Endothelial cell of umbilical vein (primary cell): ENCODE results near the gene CAP2. TPM values are rescaled to one million over a fixed set of nuclear protein-coding genes. Genes with fewer than 3 reads are reported as not detected.

Source experiments
- BruUV-seq: library from RNA; stranded (reverse); fragments of 400-500 nt; replicated peaks from 2 replicates; lab custom pipeline; 2021; lab: Mats Ljungman, UMichigan
- CTCF ChIA-PET: fragments of 300-600, 350-600 bp; sonication (Branson Sonifier 250); formaldehyde crosslinking; loops from one replicate; lab custom pipeline; 2021; ENCODE audit warnings: antibody characterized with exemption, inconsistent platforms; lab: Charles Lee
- POLR2A ChIA-PET: fragments of 300-600, 350-600 bp; sonication (Branson Sonifier 250); formaldehyde crosslinking; loops from one replicate; lab custom pipeline; 2021; ENCODE audit warnings: antibody characterized with exemption, inconsistent platforms; lab: Charles Lee
- DNase-seq: peaks from one replicate; pipeline ENCODE4 v3.0.0-alpha.2; 2011; ENCODE audit warnings: low read depth, low spot score
- FAIRE-seq: peaks from 2 replicates; lab custom pipeline; 2011; peaks lifted over from hg19 to GRCh38; lab: Jason Lieb, UNC
- H2AFZ ChIP-seq: 2 replicates; pipeline ENCODE4 v1.6.0; 2012; ENCODE audit warnings: low read depth, low read length, control low read depth, inconsistent platforms
- H3K27ac ChIP-seq: 2 replicates; pipeline ENCODE4 v1.5.1; 2011; ENCODE audit warnings: low read depth, mild to moderate bottlenecking, control low read depth, low read length, moderate library complexity; ENCODE audit not compliant: insufficient read depth
- H3K27me3 ChIP-seq, 2 experiments: 2 replicates each; pipeline versions ENCODE4 v1.6.0 to v1.6.1; 2011; ENCODE audit warnings: low read length in 2 of 2, mixed read lengths in 1 of 2; ENCODE audit not compliant: control insufficient read depth in 2 of 2, insufficient read depth in 2 of 2
- H3K36me3 ChIP-seq, 2 experiments: 2 replicates in 1 of 2; 3 replicates in 1 of 2; pipeline ENCODE4 v1.5.1; 2011; ENCODE audit warnings: low read length in 2 of 2, mild to moderate bottlenecking in 1 of 2, moderate library complexity in 1 of 2; ENCODE audit not compliant: control insufficient read depth in 2 of 2, insufficient read depth in 2 of 2; ENCODE audit errors: extremely low read depth in 1 of 2
- H3K4me1 ChIP-seq: 3 replicates; pipeline ENCODE4 v1.5.1; 2011; ENCODE audit warnings: mild to moderate bottlenecking, low read length; ENCODE audit not compliant: control insufficient read depth, insufficient read depth; ENCODE audit errors: extremely low read depth
- H3K4me2 ChIP-seq: 2 replicates; pipeline ENCODE4 v1.6.1; 2011; ENCODE audit warnings: low read length, control low read depth, mixed read lengths; ENCODE audit not compliant: insufficient read depth
- H3K4me3 ChIP-seq, 3 experiments: fragments of 200-600 bp in 1 of 3; sonication (generic), shearing (Covaris generic) in 1 of 3; replicated peaks in 1 of 3; 2 replicates each; pipeline ENCODE4 v1.5.1; 2011 to 2016; ENCODE audit warnings: control low read depth in 3 of 3, low read length in 3 of 3, mild to moderate bottlenecking in 2 of 3, inconsistent platforms in 1 of 3, low read depth in 1 of 3, moderate library complexity in 1 of 3; ENCODE audit not compliant: insufficient read depth in 1 of 3
- H3K79me2 ChIP-seq: 2 replicates; pipeline ENCODE4 v1.6.0; 2012; ENCODE audit warnings: low read length, inconsistent platforms; ENCODE audit not compliant: control insufficient read depth, insufficient read depth
- H3K9ac ChIP-seq: replicated peaks from 2 replicates; pipeline ENCODE3; 2011; ENCODE audit warnings: low read length, control low read depth; ENCODE audit not compliant: insufficient read depth; ENCODE audit errors: extremely low read depth
- H3K9me1 ChIP-seq: replicated peaks from 3 replicates; pipeline ENCODE4 v1.6.0; 2011; ENCODE audit warnings: mild to moderate bottlenecking, low read length; ENCODE audit not compliant: control insufficient read depth, insufficient read depth; ENCODE audit errors: extremely low read depth
- H3K9me3 ChIP-seq: replicated peaks from 2 replicates; pipeline ENCODE4 v1.5.1; 2012; ENCODE audit warnings: low read length, inconsistent platforms; ENCODE audit not compliant: control insufficient read depth, insufficient read depth
- H4K20me1 ChIP-seq: replicated peaks from 2 replicates; pipeline ENCODE3; 2011; ENCODE audit warnings: mild to moderate bottlenecking, low read length; ENCODE audit not compliant: control insufficient read depth, insufficient read depth; ENCODE audit errors: extremely low read depth
- CTCF ChIP-seq, 2 donors: IDR thresholded peaks; 1 replicate in 1 of 2; 2 replicates in 1 of 2; pipeline ENCODE4 v1.5.1; 2011; ENCODE audit warnings: low read length in 2 of 2, mild to moderate bottlenecking in 2 of 2, moderate library complexity in 2 of 2, control low read depth in 1 of 2, inconsistent platforms in 1 of 2, low read depth in 1 of 2; ENCODE audit not compliant: insufficient read depth in 1 of 2; ENCODE audit errors: extremely low read depth in 1 of 2
- EZH2 ChIP-seq: IDR thresholded peaks from 2 replicates; pipeline ENCODE4 v1.6.1; 2012; ENCODE audit warnings: borderline replicate concordance, low read depth, mild to moderate bottlenecking, moderate library complexity, low read length, inconsistent platforms; ENCODE audit not compliant: severe bottlenecking
- FOS ChIP-seq: IDR thresholded peaks from 2 replicates; pipeline ENCODE4 v1.6.1; 2011; ENCODE audit warnings: mild to moderate bottlenecking, low read length, moderate library complexity, borderline replicate concordance; ENCODE audit not compliant: insufficient read depth
- MAX ChIP-seq: IDR thresholded peaks from 2 replicates; pipeline ENCODE4 v1.6.1; 2011; ENCODE audit not compliant: insufficient read depth, insufficient read length
- MYC ChIP-seq: IDR thresholded peaks from one replicate; pipeline ENCODE4 v1.6.1; 2011; ENCODE audit warnings: mild to moderate bottlenecking, low read depth, low read length
- POLR2A ChIP-seq: IDR thresholded peaks from 2 replicates; pipeline ENCODE4 v1.6.1; 2012; ENCODE audit warnings: low read depth, mild to moderate bottlenecking, control low read depth, low read length
- POLR2AphosphoS5 ChIP-seq: IDR thresholded peaks from 2 replicates; pipeline ENCODE4 v1.6.1; 2012; ENCODE audit warnings: low read depth, mild to moderate bottlenecking, control low read depth, low read length, moderate library complexity; ENCODE audit not compliant: insufficient read depth
- dilution Hi-C: fragments of 300-500 bp; cut with MboI; formaldehyde crosslinking; loops from one replicate; pipeline ENCODE4 v1.15.0; 2019; ENCODE audit warnings: low sequenced_read_pairs; ENCODE audit not compliant: extremely low pct_ligation_motif_present
- intact Hi-C: fragments of 100-400 bp; cut with micrococcal nuclease; formaldehyde crosslinking; loops from one replicate; pipeline ENCODE4 v1.10.0; 2022
- polyA plus RNA-seq, 4 experiments: library from polyadenylated mRNA; depleted of rRNA in 3 of 4; stranded (reverse) in 3 of 4; unstranded in 1 of 4; fragments of >200 nt; gene quantifications; 2 replicates each; pipeline versions ENCODE4 v1.2.1 to v1.2.3, GENCODE V29; 2011 to 2012; ENCODE audit warnings: missing spikeins in 1 of 4
- small RNA-seq: library from RNA; depleted of rRNA; stranded (forward); fragments of <200 nt; gene quantifications from one replicate; pipeline ENCODE3, GENCODE V24; 2012; ENCODE audit warnings: low replicate concordance, low read depth; ENCODE audit not compliant: insufficient read depth, insufficient read length
- total RNA-seq: library from RNA; stranded (reverse); gene quantifications from 2 replicates; pipeline ENCODE4 v1.2.3, GENCODE V29; 2021

CAP2 gene
- total and polyA plus RNA-seq, 2 donors (not counting 3 experiments of a cell fraction or from before 2014, with no cell fraction given), result 12.2 to 21.3 TPM

- H3K9me3 ChIP-seq, result no peaks in the 10 kb centered on the region
- no peaks in the 10 kb centered on the region for H3K36me3 ChIP-seq
- dilution Hi-C loops (no loop called here), intact Hi-C loops (no loop called here)
- H4K20me1 ChIP-seq, result no peaks in the 10 kb centered on the region
- H3K4me1 ChIP-seq, result no peaks in the 10 kb centered on the region
- H3K9me1 ChIP-seq, result no peaks in the 10 kb centered on the region
- DNase-seq (no peak), FAIRE-seq (no peak)
- POLR2A ChIA-PET, result no interaction called here
- CTCF ChIA-PET, result interaction anchor here (1.0 kb wide), 1 partner anchor 23 kb away, joined by 4 read pairs; no protein-coding TSS in a partner anchor
- BruUV-seq, result no TSS peak
- H3K4me2 ChIP-seq, result no peak overlapping the region
- no peak overlapping the region for H3K4me3 ChIP-seq
- no peaks in the 10 kb centered on the region for H3K27me3 ChIP-seq
- H2AFZ ChIP-seq, result no peak overlapping the region
- TF ChIP-seq POLR2AphosphoS5 (no peak), MAX (no peak), EZH2 (no peak), POLR2A (no peak), MYC (no peak), CTCF (IDR thresholded peaks at IDR 0.05; ENCODE audit: extremely low read depth in 1 of 2, insufficient read depth in 1 of 2, low read depth in 1 of 2, low read length in 2 of 2) (no peak), FOS (no peak)
- H3K79me2 ChIP-seq, result no peaks in the 10 kb centered on the region
- H3K9ac ChIP-seq, result no peak overlapping the region
- H3K27ac ChIP-seq, result no peak overlapping the region
Measured at GRCh38 chr6:17606606-17607005, 213.2 kb downstream of the CAP2 start.

Small RNA genes within 50 kb of the gene (small RNA-seq; reads per million reads assigned to genes)
- not detected for gene SUMO2P13

Other genes starting within 250 kb of the CAP2 start
- 6.0 and 6.7 TPM in 2 replicates for gene RBM24, start 112.2 kb upstream of the CAP2 start, total RNA-seq
- 6.6 and 12.1 TPM in 2 replicates for gene RBM24, start 112.2 kb upstream of the CAP2 start, polyA plus RNA-seq
- gene FAM8A1, start 206.7 kb downstream of the CAP2 start, total RNA-seq, result 11.3 and 11.5 TPM in 2 replicates
- gene FAM8A1, start 206.7 kb downstream of the CAP2 start, polyA plus RNA-seq, result 4.3 and 4.8 TPM in 2 replicates